SK-N-MC (cell line): ENCODE results near the gene SLC27A6.
"Not testable (repeated sequence)": the region's sequence is repeated elsewhere in the genome, so short reads cannot be mapped to it uniquely, and the experiment has no call there.

ENCODE experiments used
- DNase-seq: peaks from one replicate; pipeline ENCODE4 v3.0.0-alpha.2; 2011; ENCODE audit warnings: low read depth, low spot score
- H3K27ac ChIP-seq: fragments of 200-600 bp; sonication (generic); 2 replicates; pipeline ENCODE4 v1.5.1; 2016; ENCODE audit warnings: mixed run types
- H3K36me3 ChIP-seq: fragments of 200-600 bp; sonication (generic); 2 replicates; pipeline ENCODE4 v1.6.1; 2017; ENCODE audit warnings: antibody characterized with exemption, low read length, mixed read lengths; ENCODE audit not compliant: insufficient read depth
- H3K4me3 ChIP-seq: fragments of 200-600 bp; sonication (generic); 2 replicates; pipeline ENCODE4 v1.5.1; 2016
- H3K9ac ChIP-seq: fragments of 200-600 bp; sonication (generic); 2 replicates; pipeline ENCODE4 v1.8.0; 2017; ENCODE audit warnings: mixed run types, mixed read lengths; ENCODE audit not compliant: insufficient read length
- H3K9me3 ChIP-seq: fragments of 200-600 bp; sonication (generic); 2 replicates; pipeline ENCODE4 v1.6.1; 2017; ENCODE audit warnings: low read depth, mild to moderate bottlenecking, antibody characterized with exemption, low read length, moderate library complexity, mixed read lengths
- EZH2 ChIP-seq: fragments of 200-600 bp; sonication (generic); IDR thresholded peaks from one replicate; pipeline ENCODE4 v1.6.1; 2017; ENCODE audit warnings: antibody characterized with exemption
- FOXP2 ChIP-seq: optimal IDR thresholded peaks from 2 replicates; pipeline ENCODE3; 2011; ENCODE audit warnings: mild to moderate bottlenecking, moderate library complexity; ENCODE audit not compliant: insufficient read depth; ENCODE audit errors: extremely low read length, control extremely low read depth
- POLR2AphosphoS5 ChIP-seq: IDR thresholded peaks from 2 replicates; pipeline ENCODE4 v1.6.1; 2012; ENCODE audit warnings: mild to moderate bottlenecking, low read depth, low read length, borderline replicate concordance

Gene SLC27A6

DNA sequence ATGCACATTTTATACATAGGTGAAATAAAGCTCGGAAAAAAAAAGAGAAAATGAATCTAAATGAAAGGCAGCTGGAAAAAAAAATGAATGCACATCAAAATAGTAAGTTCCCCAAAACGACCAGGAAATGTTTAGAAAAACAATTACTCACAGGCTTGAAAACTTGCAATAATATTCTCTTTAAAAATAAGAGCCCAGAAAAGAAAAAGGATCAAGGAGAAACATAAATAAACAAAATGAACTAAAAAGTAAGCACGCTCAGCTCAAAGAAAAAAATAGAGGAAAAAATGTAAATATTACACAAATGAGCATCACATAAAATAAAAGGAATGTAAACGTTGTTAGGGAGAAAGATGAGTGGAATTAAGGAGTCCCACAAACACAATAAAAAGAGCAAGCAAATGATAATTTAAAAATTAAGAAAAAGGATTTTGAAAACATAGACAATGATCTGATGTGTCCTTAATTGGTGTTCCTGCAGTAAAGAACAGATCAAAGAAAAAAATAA is 54.2 kb downstream of the SLC27A6 start:
- H3K9me3 ChIP-seq: no peaks in the 10 kb centered on the region
- DNase-seq: no peak
- H3K36me3 ChIP-seq: no peaks in the 10 kb centered on the region
- H3K4me3 ChIP-seq: no peak overlapping the region
- TF ChIP-seq EZH2: no peak
- TF ChIP-seq POLR2AphosphoS5: no peak
- no peak for TF ChIP-seq FOXP2
- H3K9ac ChIP-seq: no peak overlapping the region
- no peak overlapping the region for H3K27ac ChIP-seq

DNA sequence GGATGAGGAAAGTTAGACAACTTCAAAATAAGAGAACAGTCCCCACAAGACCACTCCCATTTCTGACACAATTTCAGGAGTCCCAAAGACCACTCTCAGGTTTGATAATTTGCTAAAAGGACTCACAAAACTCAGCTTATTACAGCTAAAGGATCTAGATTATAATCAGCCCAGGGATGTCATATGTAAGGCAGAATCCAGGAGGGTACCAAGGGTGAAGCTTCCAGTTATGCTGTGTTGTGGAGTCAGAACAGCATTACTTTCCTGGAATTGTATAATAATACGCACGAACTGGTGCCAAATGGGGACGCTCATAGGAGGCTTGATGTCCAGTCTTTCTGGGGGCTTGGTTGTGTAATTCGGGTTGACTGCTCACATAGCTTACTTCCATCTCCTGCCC is 55.4 kb downstream of the SLC27A6 start:
- Histone ChIP-seq H3K36me3 (no peaks in the 10 kb centered on the region), H3K27ac (no peak overlapping the region), H3K9me3 (no peaks in the 10 kb centered on the region), H3K9ac (no peak overlapping the region), H3K4me3 (no peak overlapping the region)
- no peak for TF ChIP-seq EZH2
- no peak for TF ChIP-seq FOXP2
- no peak for DNase-seq

DNA sequence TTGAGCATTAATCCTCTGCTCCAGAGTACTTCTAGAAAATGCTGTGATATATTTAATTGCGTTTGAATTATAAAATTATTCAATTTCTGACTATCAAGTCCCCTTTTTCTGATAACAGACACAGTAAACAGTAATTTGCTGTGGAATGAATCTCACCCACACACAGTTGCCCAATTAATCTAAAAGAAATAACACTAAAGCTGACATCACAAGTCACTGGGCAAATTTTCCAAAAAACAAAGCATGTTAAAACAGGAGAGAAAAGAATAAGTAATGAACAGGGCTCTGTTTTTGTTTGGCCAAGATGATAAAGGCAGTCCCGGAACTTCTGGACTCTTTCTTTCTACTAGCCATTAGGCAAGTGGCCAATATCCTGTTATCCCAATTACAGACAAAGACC is 56.5 kb downstream of the SLC27A6 start:
- H3K9ac ChIP-seq: no peak overlapping the region
- no peaks in the 10 kb centered on the region for H3K36me3 ChIP-seq
- no peak for DNase-seq
- no peaks in the 10 kb centered on the region for H3K9me3 ChIP-seq
- H3K27ac ChIP-seq: no peak overlapping the region
- no peak for TF ChIP-seq FOXP2
- TF ChIP-seq EZH2: no peak
- no peak for TF ChIP-seq POLR2AphosphoS5
- no peak overlapping the region for H3K4me3 ChIP-seq

DNA sequence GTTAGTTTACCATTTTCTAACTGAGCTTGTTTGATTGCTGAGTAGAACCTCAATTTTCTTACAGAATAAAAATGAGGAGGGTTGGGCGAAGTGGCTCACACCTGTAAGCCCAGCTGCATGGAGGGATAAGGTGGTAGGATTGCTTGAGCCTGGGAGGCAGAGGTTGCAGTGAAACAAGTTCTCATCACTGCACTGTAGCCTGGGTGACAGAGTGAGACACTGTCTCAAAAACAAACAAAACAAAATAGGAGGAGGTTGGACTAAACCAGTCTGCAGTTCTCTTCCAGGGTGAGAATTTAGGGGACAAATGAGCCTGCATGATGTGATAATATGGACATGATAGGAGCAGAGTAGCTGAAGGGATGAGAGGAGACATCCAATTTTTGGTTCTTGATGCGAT is 57.3 kb downstream of the SLC27A6 start:
- no peak overlapping the region for H3K4me3 ChIP-seq
- no peak for DNase-seq
- no peak overlapping the region for H3K9ac ChIP-seq
- TF ChIP-seq POLR2AphosphoS5 (no peak), EZH2 (no peak), FOXP2 (no peak)
- no peak overlapping the region for H3K27ac ChIP-seq
- H3K36me3 ChIP-seq: no peaks in the 10 kb centered on the region
- no peaks in the 10 kb centered on the region for H3K9me3 ChIP-seq

DNA sequence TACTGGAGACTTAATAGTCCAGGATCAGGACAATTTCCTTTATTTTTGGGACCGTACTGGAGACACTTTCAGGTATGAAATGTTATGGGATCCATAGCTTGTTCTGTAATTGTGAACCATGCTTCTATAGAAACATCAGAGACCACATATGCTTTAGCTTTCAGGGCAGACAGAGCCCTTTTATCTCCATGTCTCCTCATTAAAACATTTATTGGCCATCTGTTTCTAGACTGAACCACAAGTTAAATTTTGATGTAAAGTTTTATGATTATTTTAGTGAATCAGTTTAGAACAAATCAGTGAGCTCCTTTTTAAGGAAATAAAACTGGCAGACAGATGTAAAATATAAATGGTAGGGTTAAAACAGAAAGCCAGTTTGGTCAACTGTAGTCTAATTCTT is 62.0 kb downstream of the SLC27A6 start:
- DNase-seq: no peak
- Histone ChIP-seq H3K9ac (no peak overlapping the region), H3K9me3 (no peaks in the 10 kb centered on the region), H3K27ac (no peak overlapping the region), H3K4me3 (no peak overlapping the region), H3K36me3 (no peaks in the 10 kb centered on the region)
- no peak for TF ChIP-seq POLR2AphosphoS5
- no peak for TF ChIP-seq FOXP2
- TF ChIP-seq EZH2: no peak

DNA sequence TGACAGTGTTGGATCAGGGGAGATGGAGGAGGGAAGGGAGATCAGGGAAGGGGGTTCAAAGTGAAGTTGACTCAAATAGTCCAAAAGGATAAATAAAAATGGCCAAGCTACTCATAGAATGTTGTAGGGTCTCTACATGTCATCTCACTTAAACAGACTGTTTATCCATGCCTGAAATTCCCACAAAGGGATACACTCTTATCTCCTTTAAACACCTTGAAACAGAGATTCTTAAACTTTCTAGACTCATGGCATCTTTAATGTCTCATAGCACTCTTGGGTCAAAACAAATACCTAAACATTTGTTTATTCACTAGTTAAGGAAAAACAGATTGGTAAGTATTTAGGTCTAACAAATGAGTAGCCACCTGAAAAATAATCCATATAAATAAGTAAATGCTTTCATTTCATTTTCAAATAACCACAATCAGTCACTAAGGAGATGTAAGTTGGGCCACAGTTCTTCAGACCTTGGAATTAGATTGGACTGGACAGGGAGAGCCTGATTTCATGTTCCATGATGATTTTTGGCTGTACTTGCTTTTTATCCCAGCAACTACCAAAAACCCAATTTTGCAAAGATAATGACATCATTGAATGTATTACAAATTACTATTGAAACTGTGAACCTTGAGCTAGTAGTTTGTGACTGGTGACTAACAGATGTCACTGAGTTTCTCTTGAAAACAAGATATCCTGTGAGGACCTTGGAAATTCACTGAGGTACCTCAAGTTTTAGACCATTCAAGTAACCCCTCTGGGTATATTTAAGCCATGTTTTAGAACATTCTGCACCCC is 66.8 kb downstream of the SLC27A6 start:
- no peak for TF ChIP-seq FOXP2
- TF ChIP-seq EZH2: no peak
- TF ChIP-seq POLR2AphosphoS5: no peak
- H3K27ac ChIP-seq: no peak overlapping the region
- DNase-seq: no peak
- H3K9ac ChIP-seq: no peak overlapping the region
- no peaks in the 10 kb centered on the region for H3K36me3 ChIP-seq
- no peaks in the 10 kb centered on the region for H3K9me3 ChIP-seq
- no peak overlapping the region for H3K4me3 ChIP-seq

DNA sequence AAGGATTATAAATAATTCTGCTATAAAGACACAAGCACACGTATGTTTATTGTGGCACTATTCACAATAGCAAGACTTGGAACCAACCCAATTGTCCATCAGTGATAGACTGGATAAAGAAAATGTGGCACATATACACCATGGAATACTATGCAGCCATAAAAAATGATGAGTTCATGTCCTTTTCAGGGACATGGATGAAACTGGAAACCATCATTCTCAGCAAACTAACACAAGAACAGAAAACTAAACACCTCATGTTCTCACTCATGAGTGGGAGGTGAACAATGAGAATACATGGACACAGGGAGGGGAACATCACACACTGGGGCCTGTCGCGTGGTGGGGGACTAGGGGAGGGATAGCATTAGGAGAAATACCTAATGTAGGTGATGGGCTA is 71.0 kb downstream of the SLC27A6 start:
- H3K9ac ChIP-seq, H3K9me3 ChIP-seq, H3K36me3 ChIP-seq, H3K27ac ChIP-seq, H3K4me3 ChIP-seq, DNase-seq: not testable (repeated sequence)

DNA sequence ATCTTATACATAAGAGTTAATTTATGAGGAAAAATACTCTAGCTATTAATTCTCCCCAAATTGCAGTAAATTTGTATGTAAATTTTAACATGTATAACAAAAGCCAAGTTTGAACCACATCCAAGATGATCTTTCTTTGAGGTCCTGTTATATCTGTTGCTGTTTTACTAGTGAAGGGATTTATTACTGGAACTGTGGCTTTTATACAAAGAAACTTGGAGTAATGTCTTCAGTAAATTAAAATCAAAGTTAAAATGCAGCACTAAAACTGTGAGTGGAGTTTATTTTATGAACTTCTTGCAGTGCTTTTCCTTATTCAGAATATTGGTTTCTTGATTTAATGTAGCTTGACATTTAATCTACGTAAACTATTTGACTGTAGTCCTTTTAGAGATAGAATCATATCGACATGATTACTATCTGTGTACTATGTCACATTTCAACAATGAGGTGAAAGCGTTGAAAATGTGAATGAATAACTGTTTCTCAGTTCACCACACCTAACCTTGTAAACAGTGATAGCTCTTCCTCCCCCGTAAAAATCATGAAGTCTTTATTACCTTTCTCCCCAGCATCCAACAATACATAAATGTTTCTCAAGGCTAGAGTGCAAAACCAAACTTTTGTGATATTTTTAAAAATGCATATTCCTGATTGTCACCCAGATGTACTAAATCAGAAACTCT is 76.1 kb downstream of the SLC27A6 start:
- Histone ChIP-seq H3K36me3 (no peaks in the 10 kb centered on the region), H3K9ac (no peak overlapping the region), H3K9me3 (no peaks in the 10 kb centered on the region), H3K4me3 (no peak overlapping the region), H3K27ac (no peak overlapping the region)
- DNase-seq: no peak
- TF ChIP-seq FOXP2: no peak

DNA sequence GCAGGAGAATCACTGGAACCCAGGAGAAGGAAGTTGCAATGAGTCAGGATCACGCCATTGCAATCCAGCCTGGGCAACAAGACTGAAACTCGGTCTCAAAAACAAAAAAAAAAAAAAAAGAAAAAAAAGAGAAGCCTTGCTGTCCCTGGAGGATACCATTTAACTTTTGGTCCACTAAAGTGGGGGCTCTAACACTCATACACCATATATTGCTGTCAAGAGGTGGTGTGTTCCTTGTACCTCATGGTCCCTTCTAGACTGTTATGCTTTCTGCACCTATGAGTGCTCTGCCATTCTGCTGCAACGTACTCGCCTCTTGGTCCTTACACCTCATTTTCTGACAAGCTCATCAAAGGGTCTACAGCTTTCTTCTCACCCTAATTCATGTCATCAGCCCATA is 77.0 kb downstream of the SLC27A6 start:
- H3K4me3 ChIP-seq: no peak overlapping the region
- TF ChIP-seq POLR2AphosphoS5 (no peak), EZH2 (no peak), FOXP2 (no peak)
- no peak for DNase-seq

More for the DNA sequence above, 77.0 kb downstream of the SLC27A6 start:
- H3K9ac ChIP-seq: no peak overlapping the region
- no peaks in the 10 kb centered on the region for H3K9me3 ChIP-seq
- H3K27ac ChIP-seq: no peak overlapping the region
- no peaks in the 10 kb centered on the region for H3K36me3 ChIP-seq
